Posterior vena cava (tissue), 2 donors: Measurements from ENCODE around the gene VEGFA. TPM values are rescaled to one million over a fixed set of nuclear protein-coding genes. Genes with fewer than 3 reads are reported as not detected.

Experiments used
- DNase-seq: peaks from one replicate; pipeline ENCODE4 v3.0.0-alpha.2; 2020; ENCODE audit warnings: low spot score
- intact Hi-C, 2 donors: fragments of 100-400 bp; cut with DNase I; formaldehyde crosslinking; loops; one replicate each; pipeline versions ENCODE4 v1.14.1 to v1.14.2; 2022 to 2023
- total RNA-seq, 2 donors: library from RNA; stranded (reverse); fragmentation: NEBNext Ultra II Directional; extraction: Animal tissue kit (Norgen Biotek cat#: 25700); gene quantifications; one replicate each; pipeline ENCODE4 v1.2.1, GENCODE V29; 2021
- donor health status: DM: yes; HTN: yes; CAD: no.
- donor health status: DM: yes; HTN: yes; CAD: no.

Gene VEGFA
- total RNA-seq, 2 donors from 2014 or later, result 88.4 to 91.7 TPM

- intact Hi-C loops, result loop anchor here in 1 of 2 donors (10.0 kb wide), 1 partner anchor 177 kb away; no protein-coding TSS in a partner anchor
- DNase-seq, result peak; percentile 41
Observed at GRCh38 chr6:43778131-43778855, 8.3 kb downstream of the VEGFA start.

GRCh38 chr6:43778976-43779851 is 9.2 kb downstream of the VEGFA start:
- intact Hi-C loops, result loop anchor here in 1 of 2 donors (10.0 kb wide), 1 partner anchor 176 kb away; no protein-coding TSS in a partner anchor
- DNase-seq, result peak; percentile 56

DNA sequence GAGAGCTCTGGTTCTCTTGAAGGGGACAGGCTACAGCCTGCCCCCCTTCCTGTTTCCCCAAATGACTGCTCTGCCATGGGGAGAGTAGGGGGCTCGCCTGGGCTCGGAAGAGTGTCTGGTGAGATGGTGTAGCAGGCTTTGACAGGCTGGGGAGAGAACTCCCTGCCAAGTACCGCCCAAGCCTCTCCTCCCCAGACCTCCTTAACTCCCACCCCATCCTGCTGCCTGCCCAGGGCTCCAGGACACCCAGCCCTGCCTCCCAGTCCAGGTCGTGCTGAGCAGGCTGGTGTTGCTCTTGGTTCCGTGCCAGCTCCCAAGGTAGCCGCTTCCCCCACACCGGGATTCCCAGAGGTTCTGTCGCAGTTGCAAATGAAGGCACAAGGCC is 9.8 kb downstream of the VEGFA start:
- DNase-seq, result peak; percentile 73
- intact Hi-C loops, result loop anchor here (10.0 kb wide), 2 partner anchors 165 to 175 kb away; no protein-coding TSS in a partner anchor

- peak; percentile 60 for DNase-seq
- intact Hi-C loops, result loop anchor here in 1 of 2 donors (10.0 kb wide), 1 partner anchor 165 kb away; no protein-coding TSS in a partner anchor
Observed at GRCh38 chr6:43780293-43780692, 10.3 kb downstream of the VEGFA start.

DNA sequence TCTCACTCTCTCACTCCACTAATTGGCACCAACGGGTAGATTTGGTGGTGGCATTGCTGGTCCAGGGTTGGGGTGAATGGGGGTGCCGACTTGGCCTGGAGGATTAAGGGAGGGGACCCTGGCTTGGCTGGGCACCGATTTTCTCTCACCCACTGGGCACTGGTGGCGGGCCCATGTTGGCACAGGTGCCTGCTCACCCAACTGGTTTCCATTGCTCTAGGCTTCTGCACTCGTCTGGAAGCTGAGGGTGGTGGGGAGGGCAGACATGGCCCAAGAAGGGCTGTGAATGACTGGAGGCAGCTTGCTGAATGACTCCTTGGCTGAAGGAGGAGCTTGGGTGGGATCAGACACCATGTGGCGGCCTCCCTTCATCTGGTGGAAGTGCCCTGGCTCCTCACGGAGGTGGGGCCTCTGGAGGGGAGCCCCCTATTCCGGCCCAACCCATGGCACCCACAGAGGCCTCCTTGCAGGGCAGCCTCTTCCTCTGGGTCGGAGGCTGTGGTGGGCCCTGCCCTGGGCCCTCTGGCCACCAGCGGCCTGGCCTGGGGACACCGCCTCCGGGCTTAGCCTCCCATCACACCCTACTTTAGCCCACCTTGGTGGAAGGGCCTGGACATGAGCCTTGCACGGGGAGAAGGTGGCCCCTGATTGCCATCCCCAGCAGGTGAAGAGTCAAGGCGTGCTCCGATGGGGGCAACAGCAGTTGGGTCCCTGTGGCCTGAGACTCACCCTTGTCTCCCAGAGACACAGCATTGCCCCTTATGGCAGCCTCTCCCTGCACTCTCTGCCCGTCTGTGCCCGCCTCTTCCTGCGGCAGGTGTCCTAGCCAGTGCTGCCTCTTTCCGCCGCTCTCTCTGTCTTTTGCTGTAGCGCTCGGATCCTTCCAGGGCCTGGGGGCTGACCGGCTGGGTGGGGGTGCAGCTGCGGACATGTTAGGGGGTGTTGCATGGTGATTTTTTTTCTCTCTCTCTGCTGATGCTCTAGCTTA is 11.2 kb downstream of the VEGFA start:
- DNase-seq, result peak; percentile 77
- intact Hi-C loops, result loop anchor here in 1 of 2 donors (10.0 kb wide), 1 partner anchor 164 kb away; no protein-coding TSS in a partner anchor

GRCh38 chr6:43781941-43782704 is 12.1 kb downstream of the VEGFA start:
- intact Hi-C loops, result loop anchor here in 1 of 2 donors (10.0 kb wide), 1 partner anchor 163 kb away; no protein-coding TSS in a partner anchor
- no peak for DNase-seq

- DNase-seq, result peak; percentile 73
Observed at GRCh38 chr6:43782764-43783513, 12.9 kb downstream of the VEGFA start.

DNA sequence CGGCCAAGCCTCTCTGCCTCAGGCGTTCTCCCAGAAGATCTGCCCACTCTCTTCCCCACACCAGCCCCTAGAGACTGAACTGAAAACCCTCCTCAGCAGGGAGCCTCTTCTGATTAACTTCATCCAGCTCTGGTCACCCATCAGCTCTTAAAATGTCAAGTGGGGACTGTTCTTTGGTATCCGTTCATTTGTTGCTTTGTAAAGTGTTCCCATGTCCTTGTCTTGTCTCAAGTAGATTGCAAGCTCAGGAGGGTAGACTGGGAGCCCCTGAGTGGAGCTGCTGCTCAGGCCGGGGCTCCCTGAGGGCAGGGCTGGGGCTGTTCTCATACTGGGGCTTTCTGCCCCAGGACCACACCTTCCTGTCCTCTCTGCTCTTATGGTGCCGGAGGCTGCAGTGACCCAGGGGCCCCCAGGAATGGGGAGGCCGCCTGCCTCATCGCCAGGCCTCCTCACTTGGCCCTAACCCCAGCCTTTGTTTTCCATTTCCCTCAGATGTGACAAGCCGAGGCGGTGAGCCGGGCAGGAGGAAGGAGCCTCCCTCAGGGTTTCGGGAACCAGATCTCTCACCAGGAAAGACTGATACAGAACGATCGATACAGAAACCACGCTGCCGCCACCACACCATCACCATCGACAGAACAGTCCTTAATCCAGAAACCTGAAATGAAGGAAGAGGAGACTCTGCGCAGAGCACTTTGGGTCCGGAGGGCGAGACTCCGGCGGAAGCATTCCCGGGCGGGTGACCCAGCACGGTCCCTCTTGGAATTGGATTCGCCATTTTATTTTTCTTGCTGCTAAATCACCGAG is 14.2 kb downstream of the VEGFA start:
- intact Hi-C loops, result loop anchor here in 1 of 2 donors (10.0 kb wide), 1 partner anchor 161 kb away; no protein-coding TSS in a partner anchor
- DNase-seq, result peak; percentile 51

More at GRCh38 chr6:43782764-43783513, 12.9 kb downstream of the VEGFA start:
- intact Hi-C loops, result loop anchor here in 1 of 2 donors (10.0 kb wide), 1 partner anchor 162 kb away; no protein-coding TSS in a partner anchor

DNA sequence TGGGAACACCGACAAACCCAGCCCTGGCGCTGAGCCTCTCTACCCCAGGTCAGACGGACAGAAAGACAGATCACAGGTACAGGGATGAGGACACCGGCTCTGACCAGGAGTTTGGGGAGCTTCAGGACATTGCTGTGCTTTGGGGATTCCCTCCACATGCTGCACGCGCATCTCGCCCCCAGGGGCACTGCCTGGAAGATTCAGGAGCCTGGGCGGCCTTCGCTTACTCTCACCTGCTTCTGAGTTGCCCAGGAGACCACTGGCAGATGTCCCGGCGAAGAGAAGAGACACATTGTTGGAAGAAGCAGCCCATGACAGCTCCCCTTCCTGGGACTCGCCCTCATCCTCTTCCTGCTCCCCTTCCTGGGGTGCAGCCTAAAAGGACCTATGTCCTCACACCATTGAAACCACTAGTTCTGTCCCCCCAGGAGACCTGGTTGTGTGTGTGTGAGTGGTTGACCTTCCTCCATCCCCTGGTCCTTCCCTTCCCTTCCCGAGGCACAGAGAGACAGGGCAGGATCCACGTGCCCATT is 15.3 kb downstream of the VEGFA start:
- intact Hi-C loops, result loop anchor here in 1 of 2 donors (10.0 kb wide), 1 partner anchor 160 kb away; no protein-coding TSS in a partner anchor
- DNase-seq, result peak; percentile 67

GRCh38 chr6:43785904-43786303 is 15.9 kb downstream of the VEGFA start:
- intact Hi-C loops, result loop anchor here in 1 of 2 donors (10.0 kb wide), 1 partner anchor 159 kb away; no protein-coding TSS in a partner anchor
- DNase-seq, result no peak

- intact Hi-C loops, result loop anchor here in 1 of 2 donors (10.0 kb wide), 1 partner anchor 158 kb away; no protein-coding TSS in a partner anchor
- peak; percentile 35 for DNase-seq
Observed at GRCh38 chr6:43786664-43787329, 16.8 kb downstream of the VEGFA start.

DNA sequence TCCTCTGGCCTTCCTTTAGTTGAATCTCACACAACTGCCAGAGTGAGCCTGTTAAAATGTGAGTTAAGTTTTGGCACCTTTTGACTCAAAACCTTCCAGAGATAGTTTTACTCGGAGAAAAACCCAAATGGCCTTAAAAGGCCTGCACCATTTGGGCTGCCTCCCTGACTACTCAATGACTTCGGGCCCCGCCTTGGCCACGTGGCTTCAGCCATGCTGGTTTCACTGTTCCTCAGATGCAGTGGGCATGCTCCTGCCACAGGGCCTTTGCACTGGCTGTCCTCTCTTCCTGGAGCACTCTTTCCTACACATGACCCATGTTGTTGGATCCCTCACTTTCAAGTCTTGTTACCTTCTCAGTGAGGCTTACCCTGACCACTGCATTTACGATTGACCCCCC is 18.3 kb downstream of the VEGFA start:
- intact Hi-C loops, result loop anchor here in 1 of 2 donors (10.0 kb wide), 1 partner anchor 156 kb away; no protein-coding TSS in a partner anchor
- peak; percentile 82 for DNase-seq

- DNase-seq, result no peak
- intact Hi-C loops, result loop anchor here in 1 of 2 donors (10.0 kb wide), 1 partner anchor 155 kb away; no protein-coding TSS in a partner anchor
Observed at GRCh38 chr6:43789447-43789846, 19.4 kb downstream of the VEGFA start.

DNA sequence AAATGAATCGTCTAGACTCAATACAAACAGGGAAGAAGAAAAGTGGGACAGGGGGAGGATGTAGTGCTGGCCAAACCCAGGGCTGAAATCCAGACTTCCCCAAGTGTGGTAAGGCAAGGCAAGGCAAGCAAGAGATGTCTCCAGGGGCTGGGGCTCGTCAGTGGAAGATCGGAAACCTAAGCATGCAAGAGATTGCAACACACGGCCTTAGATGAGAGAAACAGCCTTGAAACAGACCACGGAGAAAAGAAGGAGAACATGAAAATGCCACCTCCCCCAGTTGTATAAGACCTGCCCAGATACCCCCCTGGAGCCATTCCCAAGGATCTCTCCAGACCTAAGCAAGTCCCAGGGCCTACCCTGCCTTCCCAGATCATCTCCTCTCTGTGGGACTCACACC is 20.0 kb downstream of the VEGFA start:
- DNase-seq, result peak; percentile 92
- intact Hi-C loops, result no loop called here
